HG02840 (cell line): ENCODE measurements around the gene LGALSL.

ENCODE experiments used
- ATAC-seq: cut with Tn5 transposase; IDR thresholded peaks from one replicate; pipeline ENCODE4 v1.9.1; 2021; ENCODE audit warnings: mild to moderate bottlenecking, moderate library complexity, moderate number of reproducible peaks; ENCODE audit not compliant: unreplicated experiment, low FRiP score

The LGALSL gene

GRCh38 chr2:64453770-64454385, at the start of gene LGALSL:
Gene LGALSL (plus strand): TSS chr2:64454162. CDS start chr2:64454546, 384 bp downstream.
- ATAC-seq = peak; percentile 61

DNA sequence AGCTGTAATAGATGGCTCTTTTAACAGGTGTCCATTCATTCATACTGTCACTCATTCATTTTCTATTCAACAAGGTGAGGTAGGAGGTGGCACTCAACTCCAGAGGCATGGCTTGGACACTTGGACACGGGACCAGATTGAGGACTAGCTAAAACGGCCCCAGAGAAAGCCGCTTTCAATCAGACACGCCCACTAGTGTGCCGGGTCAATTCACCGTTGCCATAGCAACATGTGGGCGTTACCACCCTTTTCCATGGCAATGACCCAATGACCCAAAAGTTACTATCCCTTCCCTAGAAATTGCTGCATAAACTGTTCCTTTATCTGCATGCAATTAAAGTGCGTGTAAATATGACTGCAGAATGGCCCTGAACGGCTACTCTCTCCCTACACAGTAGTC, 49.2 kb upstream of the LGALSL start:
- ATAC-seq = no peak

GRCh38 chr2:64405581-64406406, 48.2 kb upstream of the LGALSL start:
- no peak for ATAC-seq

GRCh38 chr2:64406407-64406774, 47.6 kb upstream of the LGALSL start:
- ATAC-seq = no peak

GRCh38 chr2:64408031-64408430, 45.9 kb upstream of the LGALSL start:
- no peak for ATAC-seq

DNA sequence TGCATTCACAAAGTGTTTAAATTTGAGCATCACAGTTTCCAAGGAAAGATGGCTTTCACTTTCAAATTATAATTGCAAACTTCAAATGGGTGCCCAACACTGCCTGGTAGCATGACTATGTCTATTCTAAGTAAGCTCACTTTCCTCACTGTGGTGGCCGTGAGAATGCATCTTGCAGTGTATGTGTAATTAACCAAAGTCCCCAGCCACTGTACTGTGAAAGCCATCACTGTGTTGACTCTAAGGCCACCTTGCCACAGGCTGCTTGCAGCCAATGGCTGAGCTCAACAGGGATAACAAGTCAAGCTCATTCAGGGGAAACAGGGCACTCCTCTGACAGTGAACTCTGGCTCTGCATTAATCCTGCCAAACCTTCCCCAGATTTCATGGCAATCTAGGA, 43.3 kb upstream of the LGALSL start:
- no peak for ATAC-seq

DNA sequence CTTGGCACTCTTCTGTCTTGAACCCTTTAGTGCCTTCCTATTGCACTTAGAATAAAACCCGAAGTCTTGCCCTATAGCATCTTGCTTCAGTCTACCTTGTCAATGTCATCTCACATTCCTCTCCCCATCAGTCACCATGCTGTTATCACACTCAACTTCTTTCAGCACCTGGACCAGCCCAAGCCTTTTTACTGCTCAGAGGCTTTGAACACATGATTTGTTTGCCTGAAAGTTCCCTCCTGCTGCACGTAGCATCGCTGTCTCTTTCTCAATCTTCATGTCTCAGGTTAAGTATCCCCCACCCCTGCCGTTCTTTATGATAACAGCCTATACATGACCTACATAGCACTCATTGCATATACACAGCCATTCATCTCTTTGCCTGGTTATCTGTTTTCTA, 41.3 kb upstream of the LGALSL start:
- ATAC-seq = no peak

GRCh38 chr2:64414736-64415435, 39.1 kb upstream of the LGALSL start:
- ATAC-seq = no peak

- no peak for ATAC-seq
Measured at GRCh38 chr2:64417624-64418023, 36.3 kb upstream of the LGALSL start.

- no peak for ATAC-seq
Measured at GRCh38 chr2:64419596-64420165, 34.3 kb upstream of the LGALSL start.

GRCh38 chr2:64420677-64421076, 33.3 kb upstream of the LGALSL start:
- ATAC-seq = no peak

DNA sequence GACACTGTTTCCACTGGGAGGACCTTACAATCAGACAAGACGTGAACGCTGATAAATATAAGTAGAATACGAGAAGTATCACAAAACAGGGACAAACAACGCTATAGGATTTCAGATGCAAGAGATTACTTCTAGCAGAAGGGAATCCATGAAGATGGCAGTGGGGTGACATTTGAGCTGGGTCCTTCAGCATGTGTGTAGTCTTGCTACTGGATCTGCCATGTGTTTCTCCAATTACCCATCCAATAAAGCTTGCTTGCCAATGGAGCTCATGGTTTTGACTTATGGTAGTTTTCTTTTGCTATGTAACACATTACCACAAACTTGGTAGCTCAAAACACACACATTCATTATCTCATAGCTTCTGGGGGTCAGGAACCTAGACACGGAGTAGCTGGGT, 32.8 kb upstream of the LGALSL start:
- ATAC-seq = no peak

DNA sequence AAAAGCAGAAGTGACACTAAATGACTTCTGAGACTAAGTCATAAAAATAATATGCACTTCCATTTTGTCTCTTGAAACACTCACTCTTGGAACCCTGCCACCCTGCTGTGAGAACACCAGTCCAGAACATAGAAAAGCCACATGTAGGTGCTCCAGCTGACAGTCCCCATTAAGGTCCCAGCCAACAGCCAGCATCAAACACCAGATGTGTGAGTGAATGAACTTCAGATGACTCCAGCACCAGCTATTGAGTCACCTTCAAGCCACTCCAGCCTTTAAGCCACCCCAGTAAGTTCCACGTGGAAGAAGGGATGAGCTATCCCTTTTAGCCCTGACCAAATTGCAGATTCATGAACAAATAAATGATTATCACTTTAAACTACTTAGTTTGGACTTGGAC, 31.5 kb upstream of the LGALSL start:
- no peak for ATAC-seq

DNA sequence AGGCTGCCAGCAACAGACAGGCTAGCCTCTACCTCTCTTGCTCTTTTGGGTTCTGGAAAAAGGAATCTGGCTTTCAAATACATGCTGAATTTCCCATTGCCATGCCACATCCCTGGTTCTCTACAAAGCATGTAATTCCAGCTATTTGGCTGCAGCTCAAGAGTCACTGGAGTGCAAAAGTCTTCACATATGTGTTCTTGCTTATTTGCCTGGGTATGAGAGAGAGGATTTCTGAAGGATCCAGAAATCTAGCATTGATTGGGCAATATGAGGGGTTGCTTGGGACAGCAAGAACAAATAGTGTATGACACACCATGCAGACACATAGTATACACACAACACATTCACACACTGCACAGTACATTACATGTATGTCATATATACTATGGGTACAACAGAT, 30.7 kb upstream of the LGALSL start:
- ATAC-seq = no peak

- ATAC-seq = no peak
Measured at GRCh38 chr2:64424416-64424987, 29.5 kb upstream of the LGALSL start.

- ATAC-seq = no peak
Measured at GRCh38 chr2:64426183-64426952, 27.6 kb upstream of the LGALSL start.

GRCh38 chr2:64434039-64434657, 19.8 kb upstream of the LGALSL start:
- no peak for ATAC-seq

DNA sequence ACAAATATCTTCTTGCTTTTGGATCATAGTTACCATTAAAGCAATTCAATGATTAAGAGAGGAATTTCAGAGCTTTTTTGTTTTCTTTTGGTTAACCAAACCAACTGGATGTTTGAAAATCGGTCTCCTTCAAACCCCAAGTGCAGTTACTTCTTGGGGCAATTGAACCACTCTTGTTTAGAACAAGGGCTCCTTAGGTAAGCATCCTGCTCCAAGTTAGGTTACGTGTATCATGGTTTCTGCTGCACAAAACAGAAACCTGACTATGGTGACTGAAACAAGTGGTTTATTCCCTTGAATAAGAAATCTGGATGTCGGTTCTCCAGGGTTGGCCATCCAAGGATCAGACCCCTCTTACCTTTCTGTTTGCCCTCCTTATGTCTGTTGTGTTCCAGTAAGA, 16.1 kb upstream of the LGALSL start:
- no peak for ATAC-seq

- no peak for ATAC-seq
Measured at GRCh38 chr2:64439194-64439593, 14.8 kb upstream of the LGALSL start.

DNA sequence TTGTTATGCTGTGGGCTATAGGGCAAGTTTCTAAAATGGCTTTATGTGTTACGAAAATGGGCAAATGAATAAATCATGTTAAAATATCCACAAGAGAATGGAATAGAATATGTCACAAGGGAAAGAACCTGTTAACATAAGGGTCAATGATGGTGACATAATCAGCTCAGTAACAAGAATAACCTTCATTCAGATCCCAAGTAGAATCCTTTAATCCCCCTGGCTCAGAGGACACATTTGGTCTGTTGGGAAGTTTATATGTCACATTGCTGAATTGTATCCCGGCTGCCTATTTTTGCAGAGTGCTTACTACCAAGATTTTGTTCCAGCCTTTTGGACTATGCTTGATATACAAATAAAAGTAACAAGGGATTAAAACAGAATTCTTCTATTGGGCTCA, 13.1 kb upstream of the LGALSL start:
- ATAC-seq = no peak
